Smooth muscle cell of the brain vasculature (primary cell): ENCODE results near the gene MELK.

Experiments
- DNase-seq: peaks from one replicate; pipeline ENCODE4 v3.0.0-alpha.2; 2012; ENCODE audit warnings: low read depth, low spot score

Gene MELK

GRCh38 chr9:36671561-36671960 is 98.9 kb downstream of the MELK start:
- DNase-seq: no peak

- DNase-seq: no peak
These were observed 103.4 kb downstream of the MELK start for GRCh38 chr9:36676091-36676490.

GRCh38 chr9:36676778-36677485 is 104.2 kb downstream of the MELK start:
- no peak for DNase-seq

- no peak for DNase-seq
These were observed 104.9 kb downstream of the MELK start for GRCh38 chr9:36677611-36678010.

GRCh38 chr9:36679710-36680109 is 107.0 kb downstream of the MELK start:
- no peak for DNase-seq

GRCh38 chr9:36686471-36686870 is 113.8 kb downstream of the MELK start:
- DNase-seq: no peak

GRCh38 chr9:36690412-36691168 is 117.9 kb downstream of the MELK start:
- no peak for DNase-seq

GRCh38 chr9:36691671-36692070 is 119.0 kb downstream of the MELK start:
- DNase-seq: no peak

- no peak for DNase-seq
These were observed 126.3 kb downstream of the MELK start for GRCh38 chr9:36698984-36699383.

GRCh38 chr9:36704148-36704547 is 131.5 kb downstream of the MELK start:
- DNase-seq: no peak

- no peak for DNase-seq
These were observed 141.1 kb downstream of the MELK start for GRCh38 chr9:36713515-36714490.

GRCh38 chr9:36716496-36716895 is 143.8 kb downstream of the MELK start:
- no peak for DNase-seq

GRCh38 chr9:36717276-36717675 is 144.6 kb downstream of the MELK start:
- DNase-seq: no peak

- DNase-seq: no peak
These were observed 145.9 kb downstream of the MELK start for GRCh38 chr9:36718612-36719011.

- DNase-seq: no peak
These were observed 147.3 kb downstream of the MELK start for GRCh38 chr9:36720043-36720442.

GRCh38 chr9:36721846-36722588 is 149.3 kb downstream of the MELK start:
- DNase-seq: no peak

- no peak for DNase-seq
These were observed 153.2 kb downstream of the MELK start for GRCh38 chr9:36725777-36726356.
